Immature natural killer cell (primary cell): ENCODE measurements around the gene MIF4GD. TPM values are rescaled to one million over a fixed set of nuclear protein-coding genes. Genes with fewer than 3 reads are reported as not detected.

Source experiments
- DNase-seq, 3 donors: peaks; one replicate each; pipeline ENCODE4 v3.0.0; 2022; ENCODE audit warnings: mixed read lengths in 1 of 3
- H3K27ac Mint-ChIP-seq, 6 donors: one replicate each; pipeline ENCODE4 v1.8.0; 2020; ENCODE audit warnings: mixed read lengths in 6 of 6, mild to moderate bottlenecking in 5 of 6, inconsistent platforms in 4 of 6, moderate library complexity in 3 of 6
- H3K27me3 Mint-ChIP-seq, 3 donors: one replicate each; pipeline ENCODE4 v1.8.0; 2020 to 2021; ENCODE audit warnings: low read depth in 3 of 3, mild to moderate bottlenecking in 3 of 3, mixed read lengths in 3 of 3, moderate library complexity in 3 of 3, inconsistent platforms in 1 of 3
- H3K36me3 Mint-ChIP-seq, 3 donors: one replicate each; pipeline ENCODE4 v1.8.0; 2020; ENCODE audit warnings: mixed read lengths in 3 of 3, inconsistent platforms in 2 of 3, mild to moderate bottlenecking in 2 of 3
- H3K4me1 Mint-ChIP-seq, 2 donors: one replicate each; pipeline ENCODE4 v1.8.0; 2020; ENCODE audit warnings: inconsistent platforms in 2 of 2, mild to moderate bottlenecking in 2 of 2, mixed read lengths in 2 of 2, moderate library complexity in 1 of 2
- H3K4me3 Mint-ChIP-seq, 5 donors: one replicate each; pipeline ENCODE4 v1.8.0; 2020; ENCODE audit warnings: mild to moderate bottlenecking in 5 of 5, mixed read lengths in 5 of 5, inconsistent platforms in 3 of 5, moderate library complexity in 3 of 5
- H3K9me3 Mint-ChIP-seq, 6 donors: one replicate each; pipeline ENCODE4 v1.8.0; 2020; ENCODE audit warnings: mild to moderate bottlenecking in 6 of 6, mixed read lengths in 6 of 6, inconsistent platforms in 4 of 6, moderate library complexity in 3 of 6
- polyA plus RNA-seq, 3 donors: library from polyadenylated mRNA; unstranded; fragments of 300-500 nt; fragmentation: Illumina TruSeq; gene quantifications; one replicate each; pipeline ENCODE4 v1.2.3, GENCODE V29; 2021

The MIF4GD gene
- polyA plus RNA-seq, 3 donors from 2014 or later = 113 to 187 (median 145) TPM

DNA sequence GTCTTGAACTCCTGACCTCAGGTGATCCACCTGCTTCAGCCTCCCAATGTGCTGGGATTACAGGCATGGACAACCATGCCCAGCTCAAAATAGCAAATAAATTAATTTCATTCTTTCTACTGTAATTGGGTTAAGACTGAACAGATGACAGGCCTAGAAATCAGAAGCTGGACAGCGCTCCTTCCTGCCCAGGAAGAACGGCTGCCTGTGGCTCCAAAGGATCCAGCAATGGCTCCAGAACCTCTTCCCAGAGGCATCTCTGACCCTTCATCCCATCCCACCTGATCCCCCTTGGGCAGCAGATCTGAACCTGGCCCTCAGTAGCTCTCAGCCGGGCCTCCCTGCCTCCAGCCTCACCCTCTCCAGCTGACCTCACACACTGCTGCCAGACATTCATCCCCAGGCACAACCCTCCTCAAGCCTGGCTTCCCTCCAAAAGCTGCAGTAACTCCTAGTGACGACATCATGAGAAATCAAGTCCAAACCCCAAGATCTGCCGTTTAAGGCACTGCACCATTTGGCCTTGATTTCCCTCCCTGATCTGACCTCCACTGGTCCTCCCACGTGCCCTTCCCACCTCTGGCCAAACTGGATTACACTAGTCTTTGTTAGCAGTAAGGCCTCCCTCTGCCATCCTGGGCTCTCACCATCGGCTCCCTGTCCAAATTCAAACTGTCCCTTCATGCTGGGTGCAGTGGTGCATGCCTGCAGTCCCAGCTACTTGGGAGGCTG is 3.1 kb upstream of the MIF4GD start:
- Mint-ChIP-seq H3K4me3 (peak overlapping the region in 2 of 5 donors; percentile 40 to 55), H3K4me1 (peaks cover 16 to 25% of the 10 kb centered on the region in 2 donors), H3K9me3 (no peaks in the 10 kb centered on the region), H3K36me3 (peaks cover 0 to 3% (median 0%) of the 10 kb centered on the region in 3 donors), H3K27ac (peak overlapping the region in 5 of 6 donors; percentile 18 to 77 (median 55)), H3K27me3 (peaks cover 0 to 6% (median 4%) of the 10 kb centered on the region in 3 donors)
- no peak for DNase-seq

DNA sequence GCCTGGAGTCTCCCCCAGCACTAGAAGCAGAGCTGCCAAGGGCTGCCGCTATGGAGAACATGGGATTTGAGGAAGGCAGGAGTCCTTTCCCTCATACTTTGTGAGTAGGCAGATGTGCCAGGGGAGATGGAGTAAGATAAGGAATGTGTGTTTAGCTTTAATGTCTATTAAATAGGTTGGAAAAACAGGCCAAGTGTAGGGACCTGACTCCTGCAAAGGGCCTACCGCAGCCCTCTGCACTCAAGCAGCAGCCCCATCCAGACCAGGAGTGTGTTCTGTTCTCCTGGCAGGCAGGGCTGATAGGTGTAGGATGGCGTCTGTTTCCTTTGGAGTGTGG is 1.8 kb upstream of the MIF4GD start:
- Mint-ChIP-seq H3K4me3 (peak overlapping the region in 4 of 5 donors; percentile 44 to 64 (median 54)), H3K9me3 (no peaks in the 10 kb centered on the region), H3K27ac (peak overlapping the region; percentile 46 to 80 (median 58)), H3K4me1 (peaks cover 19 to 30% of the 10 kb centered on the region in 2 donors), H3K36me3 (peaks cover 0 to 3% (median 0%) of the 10 kb centered on the region in 3 donors), H3K27me3 (peaks cover 0 to 6% (median 5%) of the 10 kb centered on the region in 3 donors)
- DNase-seq = no peak

DNA sequence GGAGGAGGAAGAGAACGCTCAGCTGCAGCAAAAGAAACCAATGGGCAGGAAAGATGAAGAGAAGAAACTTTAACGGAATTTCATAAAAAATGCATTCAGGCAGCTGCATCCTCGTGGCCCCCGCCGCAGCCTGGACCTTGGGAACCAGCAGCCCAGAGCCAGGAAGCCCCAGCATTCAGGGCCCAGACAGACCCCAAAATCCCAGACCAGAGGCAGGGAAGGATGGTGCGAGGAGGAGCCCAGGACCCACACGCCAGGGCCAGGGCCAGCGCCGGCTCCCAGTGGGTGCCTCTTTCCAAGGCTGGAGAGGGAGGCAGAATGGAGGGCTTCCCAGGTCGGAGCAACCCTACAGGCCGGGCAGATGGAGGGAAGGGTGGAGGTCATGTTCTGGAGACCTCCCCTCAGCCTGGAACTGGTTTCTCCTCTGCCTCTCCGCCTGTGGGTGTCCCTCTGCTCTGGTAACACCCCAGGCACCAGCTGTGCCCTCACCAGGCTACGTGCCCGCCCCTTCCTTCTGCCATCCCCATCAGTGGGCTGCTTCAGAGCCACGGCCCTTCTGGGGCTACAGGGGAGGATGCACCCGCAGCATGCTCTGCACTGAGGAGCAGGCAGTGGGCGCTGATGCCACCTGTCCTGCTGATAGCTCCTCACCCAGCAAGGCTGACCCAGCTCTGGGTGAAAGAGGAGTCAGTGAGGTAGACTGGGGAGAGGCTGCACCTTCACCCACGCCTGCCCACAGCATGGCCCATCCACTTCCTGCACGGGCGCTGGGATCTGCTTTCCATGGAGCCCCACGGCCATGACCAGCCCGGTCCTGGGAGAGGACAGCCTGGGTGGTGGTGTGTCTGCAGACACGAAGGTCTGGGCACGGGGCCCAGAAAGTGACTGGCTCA is 1.2 kb upstream of the MIF4GD start:
- H3K9me3 Mint-ChIP-seq = no peaks in the 10 kb centered on the region
- peaks cover 0 to 6% (median 5%) of the 10 kb centered on the region in 3 donors for H3K27me3 Mint-ChIP-seq
- H3K4me1 Mint-ChIP-seq = peaks cover 19 to 30% of the 10 kb centered on the region in 2 donors
- peak overlapping the region; percentile 75 to 89 (median 85) for H3K4me3 Mint-ChIP-seq
- H3K27ac Mint-ChIP-seq = peak overlapping the region; percentile 68 to 94 (median 90)
- no peak for DNase-seq
- H3K36me3 Mint-ChIP-seq = peaks cover 0 to 3% (median 0%) of the 10 kb centered on the region in 3 donors

- H3K4me1 Mint-ChIP-seq = peaks cover 19 to 30% of the 10 kb centered on the region in 2 donors
- H3K9me3 Mint-ChIP-seq = no peaks in the 10 kb centered on the region
- H3K36me3 Mint-ChIP-seq = peaks cover 0 to 3% (median 0%) of the 10 kb centered on the region in 3 donors
- peak overlapping the region; percentile 68 to 94 (median 90) for H3K27ac Mint-ChIP-seq
- H3K4me3 Mint-ChIP-seq = peak overlapping the region; percentile 75 to 89 (median 85)
- DNase-seq = peak; percentile 91 to 93 (median 92)
- H3K27me3 Mint-ChIP-seq = peaks cover 0 to 8% (median 5%) of the 10 kb centered on the region in 3 donors
Measured at GRCh38 chr17:75271233-75271954, 363 bp upstream of the MIF4GD start.

DNA sequence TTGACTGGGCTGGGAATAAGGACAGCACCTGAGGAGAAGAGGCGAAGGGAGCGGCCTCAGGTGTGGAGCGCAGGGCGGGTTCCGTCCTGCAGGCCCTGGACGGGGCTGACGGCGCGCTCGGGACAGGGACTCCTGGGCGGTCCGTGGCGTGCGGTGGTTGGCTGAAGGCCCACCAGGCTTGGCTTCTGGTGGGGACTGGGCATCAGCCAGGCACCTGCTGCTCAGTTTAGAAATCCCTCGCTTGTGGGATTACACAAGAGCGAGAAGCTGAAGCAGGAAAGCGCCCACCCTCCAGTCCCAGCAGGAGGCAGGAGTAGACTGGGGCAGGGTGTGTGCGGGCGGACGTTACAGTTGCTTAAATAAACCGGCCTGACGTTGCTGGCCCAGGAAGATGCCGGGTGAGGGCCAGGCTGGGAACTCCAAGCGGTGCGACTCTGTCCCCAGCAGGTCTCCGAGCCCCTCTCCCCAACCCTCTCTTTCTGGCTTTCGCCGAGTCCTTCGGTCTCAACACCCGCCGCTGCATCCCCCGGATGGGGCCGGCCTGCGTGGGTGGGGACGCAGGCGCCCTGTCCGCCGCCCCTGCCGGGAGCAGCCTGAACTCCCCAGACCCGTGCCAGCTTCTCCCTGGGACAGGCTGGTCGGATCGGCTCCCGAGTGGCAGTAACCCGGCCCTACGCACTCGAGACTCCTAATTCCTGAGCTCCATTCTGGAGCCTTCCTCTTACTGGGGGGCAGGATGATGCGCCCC is 639 bp downstream of the MIF4GD start:
- Mint-ChIP-seq H3K36me3 (peaks cover 0 to 6% (median 0%) of the 10 kb centered on the region in 3 donors), H3K27ac (peak overlapping the region; percentile 59 to 92 (median 87)), H3K27me3 (peaks cover 0 to 8% (median 5%) of the 10 kb centered on the region in 3 donors), H3K4me3 (peak overlapping the region; percentile 76 to 87 (median 82)), H3K4me1 (peaks cover 19 to 30% of the 10 kb centered on the region in 2 donors), H3K9me3 (no peaks in the 10 kb centered on the region)
- DNase-seq = no peak

DNA sequence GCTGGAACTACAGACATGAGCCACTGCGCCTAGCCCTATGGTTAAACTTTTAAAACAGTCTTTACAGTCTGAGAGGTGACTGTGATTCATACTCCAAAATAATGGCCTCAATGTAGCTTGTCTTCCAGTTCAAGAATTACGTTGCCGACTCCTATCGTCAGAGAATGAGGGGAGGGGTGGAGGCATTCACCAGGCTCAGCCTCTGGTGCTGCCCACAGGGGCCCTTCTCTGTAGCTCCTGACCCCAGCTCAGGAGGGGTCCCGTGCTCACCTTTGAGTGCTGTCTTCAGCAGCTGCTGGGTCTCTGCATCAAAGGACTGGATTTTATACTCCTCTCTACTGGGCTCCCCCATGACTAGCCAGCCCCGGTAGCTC is 1.2 kb downstream of the MIF4GD start:
- H3K4me1 Mint-ChIP-seq = peaks cover 19 to 27% of the 10 kb centered on the region in 2 donors
- peak overlapping the region; percentile 76 to 87 (median 82) for H3K4me3 Mint-ChIP-seq
- H3K27ac Mint-ChIP-seq = peak overlapping the region; percentile 59 to 92 (median 87)

GRCh38 chr17:75267411-75268232 is 3.4 kb downstream of the MIF4GD start:
- peaks cover 0 to 4% (median 3%) of the 10 kb centered on the region in 3 donors for H3K27me3 Mint-ChIP-seq
- DNase-seq = no peak
- no peaks in the 10 kb centered on the region for H3K9me3 Mint-ChIP-seq
- no peak overlapping the region for H3K27ac Mint-ChIP-seq
- H3K36me3 Mint-ChIP-seq = peaks cover 0 to 10% (median 4%) of the 10 kb centered on the region in 3 donors
- H3K4me3 Mint-ChIP-seq = no peak overlapping the region
- H3K4me1 Mint-ChIP-seq = peaks cover 22% of the 10 kb centered on the region in 2 donors

More for the DNA sequence above, 1.2 kb downstream of the MIF4GD start:
- Mint-ChIP-seq H3K36me3 (peaks cover 0 to 4% (median 0%) of the 10 kb centered on the region in 3 donors), H3K9me3 (no peaks in the 10 kb centered on the region), H3K27me3 (peaks cover 0 to 8% (median 5%) of the 10 kb centered on the region in 3 donors)
- DNase-seq = no peak

GRCh38 chr17:75267153-75267410 is 3.9 kb downstream of the MIF4GD start:
- Mint-ChIP-seq H3K27ac (peak overlapping the region in 1 of 6 donors; percentile 49), H3K27me3 (peaks cover 0 to 6% (median 4%) of the 10 kb centered on the region in 3 donors), H3K9me3 (no peaks in the 10 kb centered on the region), H3K4me1 (peaks cover 26 to 27% of the 10 kb centered on the region in 2 donors), H3K36me3 (peaks cover 0 to 10% (median 4%) of the 10 kb centered on the region in 3 donors), H3K4me3 (peak overlapping the region in 1 of 5 donors; percentile 27)
- no peak for DNase-seq

DNA sequence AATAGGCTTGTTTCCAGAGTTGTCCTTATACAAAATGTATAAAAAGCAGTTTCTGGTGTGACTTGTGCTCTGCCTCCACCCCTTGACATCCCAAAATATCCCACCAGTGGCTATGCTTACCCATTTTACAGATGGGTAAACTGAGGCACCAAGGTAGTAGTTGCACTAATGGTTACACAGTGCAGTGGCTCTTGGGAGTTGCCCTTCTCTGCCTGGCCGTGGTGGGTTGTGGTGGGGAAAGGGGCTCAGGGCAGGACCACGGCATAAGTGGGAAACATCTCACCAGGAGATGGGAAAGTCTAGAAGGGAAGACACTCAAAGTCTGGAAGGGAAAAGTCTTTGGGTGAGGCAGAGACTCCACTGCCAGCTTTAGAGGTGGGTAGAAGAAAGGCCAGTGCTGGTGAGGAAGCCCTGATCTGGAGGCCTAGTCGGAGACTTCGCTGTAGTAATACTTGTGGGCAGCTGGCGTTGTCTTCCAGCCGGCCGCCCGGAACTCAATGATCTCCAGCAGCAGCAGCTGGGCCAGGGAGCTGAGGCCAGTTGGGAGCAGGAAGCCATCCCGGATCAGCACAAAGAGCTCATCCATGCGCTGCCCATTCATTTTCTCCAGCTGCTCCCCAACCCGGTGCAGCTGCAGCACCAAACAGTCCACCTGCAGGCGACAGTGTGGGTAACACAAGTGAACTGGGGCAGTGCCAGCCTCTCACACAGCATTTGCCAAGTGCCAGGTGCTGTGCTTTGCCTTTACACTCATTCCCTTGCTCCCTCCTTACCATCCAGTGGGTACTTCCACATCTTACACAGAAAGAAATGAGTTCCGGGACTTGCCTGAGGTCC is 4.5 kb downstream of the MIF4GD start:
- peaks cover 27 to 28% of the 10 kb centered on the region in 2 donors for H3K4me1 Mint-ChIP-seq
- H3K4me3 Mint-ChIP-seq = peak overlapping the region in 1 of 5 donors; percentile 27
- peak overlapping the region in 1 of 6 donors; percentile 49 for H3K27ac Mint-ChIP-seq
- H3K9me3 Mint-ChIP-seq = no peaks in the 10 kb centered on the region
- H3K36me3 Mint-ChIP-seq = peaks cover 0 to 10% (median 4%) of the 10 kb centered on the region in 3 donors
- H3K27me3 Mint-ChIP-seq = peaks cover 3 to 11% (median 7%) of the 10 kb centered on the region in 3 donors
- DNase-seq = no peak

DNA sequence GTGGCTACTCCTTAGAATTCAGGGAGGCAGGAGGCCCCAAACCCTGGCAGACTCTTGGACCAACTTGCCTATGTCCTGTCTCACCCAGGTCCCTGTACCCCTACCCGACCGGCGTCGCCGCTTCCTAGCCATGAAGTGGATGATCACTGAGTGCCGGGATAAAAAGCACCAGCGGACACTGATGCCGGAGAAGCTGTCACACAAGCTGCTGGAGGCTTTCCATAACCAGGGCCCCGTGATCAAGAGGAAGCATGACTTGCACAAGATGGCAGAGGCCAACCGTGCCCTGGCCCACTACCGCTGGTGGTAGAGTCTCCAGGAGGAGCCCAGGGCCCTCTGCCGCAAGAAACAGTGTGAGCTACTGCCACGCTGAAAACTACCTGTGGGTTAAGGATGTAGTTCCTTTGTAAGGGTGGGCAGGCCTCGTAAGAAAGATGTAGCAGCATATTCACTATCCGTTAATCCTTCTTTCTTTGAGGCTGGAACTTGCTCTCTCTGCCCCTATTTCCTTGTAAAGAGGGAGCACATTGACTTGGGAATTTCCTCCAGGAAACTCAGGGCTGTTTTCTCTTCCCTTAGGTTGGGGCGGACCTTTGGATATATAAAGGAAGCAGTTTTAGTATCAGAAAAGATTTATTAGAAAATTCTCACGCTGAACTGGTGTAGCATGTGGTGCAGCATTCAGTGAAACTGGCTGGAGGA is 5.3 kb downstream of the MIF4GD start:
- no peak for DNase-seq
- Mint-ChIP-seq H3K27me3 (peaks cover 4 to 17% (median 8%) of the 10 kb centered on the region in 3 donors), H3K27ac (no peak overlapping the region)

DNA sequence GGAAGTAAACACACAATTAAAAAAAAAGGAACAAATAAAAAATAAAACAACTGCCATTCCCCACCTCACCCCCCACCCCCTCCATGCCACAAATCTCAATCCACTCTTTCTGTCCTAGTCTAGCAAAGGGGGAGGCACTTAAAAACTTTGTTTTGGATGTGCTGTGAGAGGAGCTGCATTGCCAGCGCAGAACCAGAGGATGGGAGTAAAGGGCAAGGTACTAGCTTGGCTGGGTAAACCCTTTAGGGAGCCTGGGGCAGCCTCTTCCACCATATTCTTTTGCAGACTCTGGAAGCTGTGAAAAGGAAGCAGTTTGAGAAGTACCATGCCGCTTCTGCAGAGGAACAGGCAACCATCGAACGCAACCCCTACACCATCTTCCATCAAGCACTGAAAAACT is 8.0 kb downstream of the MIF4GD start:
- Mint-ChIP-seq H3K9me3 (no peaks in the 10 kb centered on the region), H3K27me3 (peaks cover 4 to 18% (median 7%) of the 10 kb centered on the region in 3 donors), H3K27ac (peak overlapping the region in 5 of 6 donors; percentile 99 to 100 (median 99)), H3K4me1 (peaks cover 40 to 46% of the 10 kb centered on the region in 2 donors), H3K36me3 (peaks cover 0 to 10% (median 4%) of the 10 kb centered on the region in 3 donors), H3K4me3 (peak overlapping the region; percentile 47 to 99 (median 95))
- DNase-seq = no peak

More for the DNA sequence above, 5.3 kb downstream of the MIF4GD start:
- H3K9me3 Mint-ChIP-seq = no peaks in the 10 kb centered on the region
- H3K36me3 Mint-ChIP-seq = peaks cover 0 to 10% (median 4%) of the 10 kb centered on the region in 3 donors
- peaks cover 32 to 33% of the 10 kb centered on the region in 2 donors for H3K4me1 Mint-ChIP-seq
- H3K4me3 Mint-ChIP-seq = no peak overlapping the region
